H9 (cell line): ENCODE results near the gene UBN2. TPM values are rescaled to one million over a fixed set of nuclear protein-coding genes. Genes with fewer than 3 reads are reported as not detected.
A peak's percentile ranks its signal among the peaks of the same experiment; 100 is the strongest.

Experiments used
- DNase-seq: peaks from one replicate; pipeline ENCODE4 v3.0.0-alpha.2; 2017
- H2AFZ ChIP-seq: one replicate; pipeline ENCODE4 v1.6.1; 2013; ENCODE audit warnings: mild to moderate bottlenecking, low read length, control low read depth, moderate library complexity
- H2AK5ac ChIP-seq: 2 replicates; pipeline ENCODE4 v1.6.1; 2013; ENCODE audit warnings: low read length, control low read depth, mixed read lengths; ENCODE audit not compliant: insufficient read length
- H2BK120ac ChIP-seq: one replicate; pipeline ENCODE4 v1.6.1; 2013; ENCODE audit warnings: low read depth, mild to moderate bottlenecking, low read length, control low read depth, inconsistent platforms; ENCODE audit not compliant: poor library complexity, severe bottlenecking
- H2BK12ac ChIP-seq: 2 replicates; pipeline ENCODE4 v1.6.1; 2013; ENCODE audit warnings: low read length, control low read depth, mixed read lengths, low read depth; ENCODE audit not compliant: insufficient read length
- H2BK15ac ChIP-seq: 2 replicates; pipeline ENCODE4 v1.6.1; 2013; ENCODE audit warnings: low read depth, low read length, control low read depth
- H2BK20ac ChIP-seq: one replicate; pipeline ENCODE4 v1.6.1; 2013; ENCODE audit warnings: low read depth, mild to moderate bottlenecking, low read length, control low read depth, inconsistent platforms; ENCODE audit not compliant: poor library complexity, severe bottlenecking
- H2BK5ac ChIP-seq: 2 replicates; pipeline ENCODE4 v1.6.1; 2013; ENCODE audit warnings: low read length, control low read depth, mixed read lengths; ENCODE audit not compliant: insufficient read length
- H3K14ac ChIP-seq: 2 replicates; pipeline ENCODE4 v1.6.1; 2013; ENCODE audit warnings: low read length, control low read depth; ENCODE audit not compliant: insufficient read depth
- H3K18ac ChIP-seq: 2 replicates; pipeline ENCODE4 v1.6.1; 2013; ENCODE audit warnings: low read depth, mild to moderate bottlenecking, mixed read lengths, low read length, control low read depth; ENCODE audit not compliant: insufficient read length
- H3K23ac ChIP-seq: 2 replicates; pipeline ENCODE4 v1.6.1; 2013; ENCODE audit warnings: low read length, control low read depth, mixed read lengths, low read depth; ENCODE audit not compliant: insufficient read length
- H3K23me2 ChIP-seq: 2 replicates; pipeline ENCODE4 v1.6.1; 2013; ENCODE audit warnings: low read depth, mild to moderate bottlenecking, mixed read lengths, low read length, control low read depth; ENCODE audit not compliant: insufficient read length, poor library complexity, severe bottlenecking
- H3K27ac ChIP-seq: 2 replicates; pipeline ENCODE4 v1.5.1; 2013; ENCODE audit warnings: low read length, control low read depth, mixed read lengths, low read depth; ENCODE audit not compliant: insufficient read length
- H3K27me3 ChIP-seq: 2 replicates; pipeline ENCODE4 v1.6.1; 2013; ENCODE audit warnings: low read length, control low read depth, inconsistent platforms; ENCODE audit not compliant: insufficient read depth
- H3K4ac ChIP-seq: 2 replicates; pipeline ENCODE4 v1.6.1; 2013; ENCODE audit warnings: low read depth, mild to moderate bottlenecking, control low read depth, inconsistent platforms, low read length, moderate library complexity
- H3K4me1 ChIP-seq: 2 replicates; pipeline ENCODE4 v1.6.1; 2013; ENCODE audit warnings: low read length, control low read depth, inconsistent platforms; ENCODE audit not compliant: insufficient read depth
- H3K4me2 ChIP-seq: 2 replicates; pipeline ENCODE4 v1.6.1; 2013; ENCODE audit warnings: low read length, control low read depth, mixed read lengths; ENCODE audit not compliant: insufficient read length, insufficient read depth
- H3K56ac ChIP-seq: 2 replicates; pipeline ENCODE4 v1.6.1; 2013; ENCODE audit warnings: low read depth, mild to moderate bottlenecking, mixed read lengths, low read length, control low read depth; ENCODE audit not compliant: insufficient read length
- H3K79me1 ChIP-seq: 2 replicates; pipeline ENCODE4 v1.6.1; 2013; ENCODE audit warnings: low read depth, mild to moderate bottlenecking, moderate library complexity, low read length, control low read depth, inconsistent platforms; ENCODE audit not compliant: insufficient read depth, poor library complexity, severe bottlenecking
- H3K79me2 ChIP-seq: 2 replicates; pipeline ENCODE4 v1.6.1; 2013; ENCODE audit warnings: low read length, control low read depth, inconsistent platforms; ENCODE audit not compliant: insufficient read depth
- H3K9ac ChIP-seq: 2 replicates; pipeline ENCODE4 v1.6.1; 2013; ENCODE audit warnings: low read length, control low read depth, mixed read lengths; ENCODE audit not compliant: insufficient read length; ENCODE audit errors: extremely low read depth
- H3K9me3 ChIP-seq: one replicate; pipeline ENCODE4 v1.6.1; 2013; ENCODE audit warnings: low read depth, low read length, inconsistent platforms; ENCODE audit not compliant: control insufficient read depth
- H3T11ph ChIP-seq: one replicate; pipeline ENCODE4 v1.6.1; 2013; ENCODE audit warnings: mild to moderate bottlenecking, low read length, control low read depth, inconsistent platforms
- H4K20me1 ChIP-seq: one replicate; pipeline ENCODE4 v1.6.1; 2013; ENCODE audit not compliant: control insufficient read depth, insufficient read length, insufficient read depth
- H4K5ac ChIP-seq: 2 replicates; pipeline ENCODE4 v1.6.1; 2013; ENCODE audit warnings: low read depth, mild to moderate bottlenecking, mixed read lengths, low read length, control low read depth; ENCODE audit not compliant: insufficient read length
- H4K8ac ChIP-seq: replicated peaks from 2 replicates; pipeline ENCODE4 v1.6.1; 2013; ENCODE audit warnings: low read length, control low read depth, mixed read lengths, low read depth; ENCODE audit not compliant: insufficient read length
- H4K91ac ChIP-seq: 2 replicates; pipeline ENCODE4 v1.6.1; 2013; ENCODE audit warnings: low read depth, mild to moderate bottlenecking, moderate library complexity, mixed read lengths, low read length, control low read depth; ENCODE audit not compliant: insufficient read length
- H3K27ac Mint-ChIP-seq, 3 experiments: 2 replicates in 2 of 3; 3 replicates in 1 of 3; pipeline ENCODE4 v1.8.0; 2020 to 2021; ENCODE audit warnings: mixed read lengths in 3 of 3, mild to moderate bottlenecking in 1 of 3, moderate library complexity in 1 of 3
- H3K27me3 Mint-ChIP-seq: 2 replicates; pipeline ENCODE4 v1.8.0; 2021; ENCODE audit warnings: low read depth, mild to moderate bottlenecking, moderate library complexity, mixed read lengths
- H3K36me3 Mint-ChIP-seq, 3 experiments: 2 replicates in 2 of 3; 3 replicates in 1 of 3; pipeline ENCODE4 v1.8.0; 2020 to 2021; ENCODE audit warnings: low read depth in 3 of 3, mixed read lengths in 3 of 3; ENCODE audit not compliant: insufficient read depth in 1 of 3
- H3K4me1 Mint-ChIP-seq, 2 experiments: 2 replicates each; pipeline ENCODE4 v1.8.0; 2020; ENCODE audit warnings: mixed read lengths in 2 of 2
- H3K4me3 Mint-ChIP-seq, 2 experiments: 2 replicates in 1 of 2; 3 replicates in 1 of 2; pipeline ENCODE4 v1.8.0; 2020 to 2021; ENCODE audit warnings: mild to moderate bottlenecking in 2 of 2, mixed read lengths in 2 of 2, moderate library complexity in 1 of 2
- H3K9me3 Mint-ChIP-seq, 2 experiments: 2 replicates in 1 of 2; 3 replicates in 1 of 2; pipeline ENCODE4 v1.8.0; 2020; ENCODE audit warnings: mild to moderate bottlenecking in 2 of 2, mixed read lengths in 2 of 2, moderate library complexity in 1 of 2
- WGBS: extraction: QIAGEN DNeasy Blood & Tissue Kit; methylation state at CpG from one replicate; pipeline ENCODE4 v1.1.7; 2013; ENCODE audit warnings: missing lambda C conversion rate, low lambda C conversion rate, mixed read lengths; ENCODE audit not compliant: insufficient read length; ENCODE audit errors: extremely low coverage; 5-methylcytosine and 5-hydroxymethylcytosine counted together
- total RNA-seq: library from RNA; stranded (reverse); gene quantifications from 2 replicates; pipeline ENCODE4 v1.2.1, GENCODE V29; 2021
- TF ChIP-seq, protein P1 (sequence below): fragments of 200-600 bp; sonication (generic); conservative IDR thresholded peaks from 3 replicates; pipeline ENCODE4 v1.8.0; 2021; ENCODE audit warnings: antibody characterized with exemption, mild to moderate bottlenecking

Gene UBN2
- total RNA-seq, 1 experiment from 2014 or later, result 27.6 TPM

DNA sequence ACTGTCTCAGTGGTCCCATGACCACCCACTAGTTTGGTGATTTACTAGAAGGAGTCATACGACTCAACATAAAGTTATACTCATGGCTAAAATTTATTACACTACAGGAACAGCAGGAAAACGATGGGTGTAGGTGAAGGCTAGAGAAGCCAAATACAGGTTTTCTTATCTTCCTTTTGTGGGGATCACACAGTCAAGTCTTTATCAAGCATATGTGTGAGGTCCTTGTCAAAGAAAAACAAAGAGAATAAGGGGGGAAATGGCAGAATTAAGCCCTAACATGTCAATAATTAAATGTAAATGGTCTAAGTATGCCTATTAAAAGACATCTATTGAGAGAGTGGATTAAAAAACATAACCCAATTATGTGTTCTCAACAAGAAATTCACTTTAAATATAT lies 47.8 kb upstream of the UBN2 start:
- Histone ChIP-seq H2AK5ac (no peak overlapping the region), H4K5ac (no peak overlapping the region), H3K4ac (no peak overlapping the region), H2BK20ac (no peak overlapping the region), H3K23ac (no peak overlapping the region), H3K27me3 (no peaks in the 10 kb centered on the region), H2BK120ac (no peak overlapping the region), H4K20me1 (no peaks in the 10 kb centered on the region), H3K18ac (no peak overlapping the region), H2AFZ (no peak overlapping the region), H4K91ac (no peak overlapping the region), H4K8ac (no peak overlapping the region), H2BK5ac (no peak overlapping the region), H2BK12ac (no peak overlapping the region), H3K9ac (no peak overlapping the region), H3K79me2 (no peaks in the 10 kb centered on the region), H3K4me2 (peak overlapping the region; percentile 35), H3K9me3 (no peaks in the 10 kb centered on the region), H3K23me2 (no peaks in the 10 kb centered on the region), H3K27ac (peak overlapping the region; percentile 64), H3T11ph (no peak overlapping the region), H3K79me1 (no peaks in the 10 kb centered on the region), H3K14ac (no peak overlapping the region), H3K4me1 (peaks cover 8% of the 10 kb centered on the region; the same call in 1 of the 2 replicates), H3K56ac (no peak overlapping the region), H2BK15ac (no peak overlapping the region)
- Mint-ChIP-seq H3K27me3 (no peaks in the 10 kb centered on the region), H3K4me3 (peak overlapping the region in 1 of 2 experiments; percentile 52; a peak in 3 of 5 replicates), H3K27ac (peak overlapping the region in 2 of 3 experiments; percentile 80 to 94; a peak in 4 of 7 replicates), H3K36me3 (peaks cover 0 to 9% (median 0%) of the 10 kb centered on the region in 3 experiments; a peak in 5 of 7 replicates), H3K4me1 (peaks cover 33% of the 10 kb centered on the region in 2 experiments), H3K9me3 (no peaks in the 10 kb centered on the region)
- WGBS, result no CpG with 5 or more reads among the region's 2 CpGs
- no peak for DNase-seq
- TF ChIP-seq, protein P1, sequence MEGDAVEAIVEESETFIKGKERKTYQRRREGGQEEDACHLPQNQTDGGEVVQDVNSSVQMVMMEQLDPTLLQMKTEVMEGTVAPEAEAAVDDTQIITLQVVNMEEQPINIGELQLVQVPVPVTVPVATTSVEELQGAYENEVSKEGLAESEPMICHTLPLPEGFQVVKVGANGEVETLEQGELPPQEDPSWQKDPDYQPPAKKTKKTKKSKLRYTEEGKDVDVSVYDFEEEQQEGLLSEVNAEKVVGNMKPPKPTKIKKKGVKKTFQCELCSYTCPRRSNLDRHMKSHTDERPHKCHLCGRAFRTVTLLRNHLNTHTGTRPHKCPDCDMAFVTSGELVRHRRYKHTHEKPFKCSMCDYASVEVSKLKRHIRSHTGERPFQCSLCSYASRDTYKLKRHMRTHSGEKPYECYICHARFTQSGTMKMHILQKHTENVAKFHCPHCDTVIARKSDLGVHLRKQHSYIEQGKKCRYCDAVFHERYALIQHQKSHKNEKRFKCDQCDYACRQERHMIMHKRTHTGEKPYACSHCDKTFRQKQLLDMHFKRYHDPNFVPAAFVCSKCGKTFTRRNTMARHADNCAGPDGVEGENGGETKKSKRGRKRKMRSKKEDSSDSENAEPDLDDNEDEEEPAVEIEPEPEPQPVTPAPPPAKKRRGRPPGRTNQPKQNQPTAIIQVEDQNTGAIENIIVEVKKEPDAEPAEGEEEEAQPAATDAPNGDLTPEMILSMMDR, result no peak
